Lower leg skin (tissue), 3 donors: Measurements from ENCODE around the gene SLIT3.

Experiments used
- POLR2A ChIP-seq, 2 donors: fragments of 450-650 bp; IDR thresholded peaks; one replicate each; pipeline ENCODE4 v1.6.1; 2016 to 2017; ENCODE audit warnings: antibody characterized with exemption in 2 of 2, mild to moderate bottlenecking in 1 of 2, moderate library complexity in 1 of 2
- TF ChIP-seq, protein P1 (sequence below), 3 donors: fragments of 450-650 bp; IDR thresholded peaks; one replicate each; pipeline ENCODE4 v1.5.1; 2016; ENCODE audit warnings: antibody characterized with exemption in 3 of 3, mild to moderate bottlenecking in 3 of 3, moderate library complexity in 2 of 3

DNA sequence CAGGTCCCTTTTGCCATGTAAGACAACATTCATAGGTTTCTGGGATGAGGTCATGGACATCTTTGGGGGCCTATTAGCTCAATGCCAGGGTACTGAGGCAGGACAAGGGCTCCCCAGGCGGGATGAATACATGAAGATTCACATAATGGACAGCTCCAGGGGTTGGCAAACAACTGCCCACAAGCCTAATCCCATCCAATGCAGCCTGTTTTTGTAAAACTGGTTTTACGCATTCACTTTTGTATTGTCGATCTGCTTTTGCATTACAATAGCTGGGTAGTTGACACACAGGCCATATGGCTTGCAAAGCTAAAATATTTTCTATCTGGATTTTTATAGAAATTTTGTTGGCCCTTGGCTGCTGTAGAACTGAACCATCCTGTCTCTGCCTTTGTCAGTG is 473.3 kb downstream of the SLIT3 start:
- TF ChIP-seq, protein P1, sequence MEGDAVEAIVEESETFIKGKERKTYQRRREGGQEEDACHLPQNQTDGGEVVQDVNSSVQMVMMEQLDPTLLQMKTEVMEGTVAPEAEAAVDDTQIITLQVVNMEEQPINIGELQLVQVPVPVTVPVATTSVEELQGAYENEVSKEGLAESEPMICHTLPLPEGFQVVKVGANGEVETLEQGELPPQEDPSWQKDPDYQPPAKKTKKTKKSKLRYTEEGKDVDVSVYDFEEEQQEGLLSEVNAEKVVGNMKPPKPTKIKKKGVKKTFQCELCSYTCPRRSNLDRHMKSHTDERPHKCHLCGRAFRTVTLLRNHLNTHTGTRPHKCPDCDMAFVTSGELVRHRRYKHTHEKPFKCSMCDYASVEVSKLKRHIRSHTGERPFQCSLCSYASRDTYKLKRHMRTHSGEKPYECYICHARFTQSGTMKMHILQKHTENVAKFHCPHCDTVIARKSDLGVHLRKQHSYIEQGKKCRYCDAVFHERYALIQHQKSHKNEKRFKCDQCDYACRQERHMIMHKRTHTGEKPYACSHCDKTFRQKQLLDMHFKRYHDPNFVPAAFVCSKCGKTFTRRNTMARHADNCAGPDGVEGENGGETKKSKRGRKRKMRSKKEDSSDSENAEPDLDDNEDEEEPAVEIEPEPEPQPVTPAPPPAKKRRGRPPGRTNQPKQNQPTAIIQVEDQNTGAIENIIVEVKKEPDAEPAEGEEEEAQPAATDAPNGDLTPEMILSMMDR (IDR thresholded peaks at IDR 0.05): no peak
- no peak for TF ChIP-seq POLR2A (IDR thresholded peaks at IDR 0.05)
